KMS-11 (cell line): Measurements from ENCODE around the gene ACTBL2.

ENCODE experiments used
- H2AFZ ChIP-seq: fragments of 200-600 bp; sonication (generic); 2 replicates; pipeline ENCODE4 v1.6.1; 2016; ENCODE audit warnings: antibody characterized with exemption, mixed run types, low read depth
- H3K27ac ChIP-seq: fragments of 200-600 bp; sonication (generic); 2 replicates; pipeline ENCODE4 v1.6.1; 2016; ENCODE audit warnings: mild to moderate bottlenecking, mixed run types
- H3K27me3 ChIP-seq: fragments of 200-600 bp; sonication (generic); 2 replicates; pipeline ENCODE4 v1.6.1; 2017; ENCODE audit warnings: mild to moderate bottlenecking, low read depth, mixed run types, moderate library complexity; ENCODE audit not compliant: insufficient read depth
- H3K36me3 ChIP-seq: fragments of 200-600 bp; sonication (generic); 2 replicates; pipeline ENCODE4 v1.6.1; 2017; ENCODE audit warnings: mild to moderate bottlenecking, mixed run types; ENCODE audit not compliant: insufficient read depth
- H3K4me1 ChIP-seq: fragments of 200-600 bp; sonication (generic); 2 replicates; pipeline ENCODE4 v1.6.1; 2016; ENCODE audit warnings: mild to moderate bottlenecking, low read depth, mixed run types; ENCODE audit not compliant: poor library complexity, severe bottlenecking
- H3K4me2 ChIP-seq: fragments of 200-600 bp; sonication (generic); 2 replicates; pipeline ENCODE4 v1.7.0; 2016; ENCODE audit warnings: mild to moderate bottlenecking, mixed run types
- H3K4me3 ChIP-seq: fragments of 200-600 bp; sonication (generic); IDR thresholded peaks from 2 replicates; pipeline ENCODE4 v1.6.1; 2017; ENCODE audit warnings: low read depth, low read length, mixed read lengths; ENCODE audit not compliant: insufficient read depth
- H3K79me2 ChIP-seq: fragments of 200-600 bp; sonication (generic); 2 replicates; pipeline ENCODE4 v1.6.1; 2016; ENCODE audit warnings: low read depth, mixed run types; ENCODE audit not compliant: insufficient read depth
- H3K9ac ChIP-seq: fragments of 200-600 bp; sonication (generic); 2 replicates; pipeline ENCODE4 v1.6.1; 2016; ENCODE audit warnings: mild to moderate bottlenecking, mixed run types
- H4K20me1 ChIP-seq: fragments of 200-600 bp; sonication (generic); 2 replicates; pipeline ENCODE4 v1.6.1; 2016; ENCODE audit warnings: mild to moderate bottlenecking, mixed run types; ENCODE audit not compliant: insufficient read depth
- TF ChIP-seq, protein P1 (sequence below): fragments of 200-600 bp; sonication (generic); conservative IDR thresholded peaks from 2 replicates; pipeline ENCODE4 v1.6.1; 2017; ENCODE audit warnings: low read depth, mild to moderate bottlenecking, antibody characterized with exemption, low read length, moderate library complexity, mixed read lengths

Gene ACTBL2

GRCh38 chr5:57448751-57449150 is 33.9 kb downstream of the ACTBL2 start:
- Histone ChIP-seq H3K4me1 (no peaks in the 10 kb centered on the region), H3K9ac (no peak overlapping the region), H2AFZ (no peak overlapping the region), H3K4me2 (no peak overlapping the region), H3K4me3 (no peak overlapping the region), H3K79me2 (no peaks in the 10 kb centered on the region), H3K27me3 (no peaks in the 10 kb centered on the region), H3K36me3 (no peaks in the 10 kb centered on the region), H3K27ac (no peak overlapping the region), H4K20me1 (no peaks in the 10 kb centered on the region)
- TF ChIP-seq, protein P1, sequence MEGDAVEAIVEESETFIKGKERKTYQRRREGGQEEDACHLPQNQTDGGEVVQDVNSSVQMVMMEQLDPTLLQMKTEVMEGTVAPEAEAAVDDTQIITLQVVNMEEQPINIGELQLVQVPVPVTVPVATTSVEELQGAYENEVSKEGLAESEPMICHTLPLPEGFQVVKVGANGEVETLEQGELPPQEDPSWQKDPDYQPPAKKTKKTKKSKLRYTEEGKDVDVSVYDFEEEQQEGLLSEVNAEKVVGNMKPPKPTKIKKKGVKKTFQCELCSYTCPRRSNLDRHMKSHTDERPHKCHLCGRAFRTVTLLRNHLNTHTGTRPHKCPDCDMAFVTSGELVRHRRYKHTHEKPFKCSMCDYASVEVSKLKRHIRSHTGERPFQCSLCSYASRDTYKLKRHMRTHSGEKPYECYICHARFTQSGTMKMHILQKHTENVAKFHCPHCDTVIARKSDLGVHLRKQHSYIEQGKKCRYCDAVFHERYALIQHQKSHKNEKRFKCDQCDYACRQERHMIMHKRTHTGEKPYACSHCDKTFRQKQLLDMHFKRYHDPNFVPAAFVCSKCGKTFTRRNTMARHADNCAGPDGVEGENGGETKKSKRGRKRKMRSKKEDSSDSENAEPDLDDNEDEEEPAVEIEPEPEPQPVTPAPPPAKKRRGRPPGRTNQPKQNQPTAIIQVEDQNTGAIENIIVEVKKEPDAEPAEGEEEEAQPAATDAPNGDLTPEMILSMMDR = no peak

DNA sequence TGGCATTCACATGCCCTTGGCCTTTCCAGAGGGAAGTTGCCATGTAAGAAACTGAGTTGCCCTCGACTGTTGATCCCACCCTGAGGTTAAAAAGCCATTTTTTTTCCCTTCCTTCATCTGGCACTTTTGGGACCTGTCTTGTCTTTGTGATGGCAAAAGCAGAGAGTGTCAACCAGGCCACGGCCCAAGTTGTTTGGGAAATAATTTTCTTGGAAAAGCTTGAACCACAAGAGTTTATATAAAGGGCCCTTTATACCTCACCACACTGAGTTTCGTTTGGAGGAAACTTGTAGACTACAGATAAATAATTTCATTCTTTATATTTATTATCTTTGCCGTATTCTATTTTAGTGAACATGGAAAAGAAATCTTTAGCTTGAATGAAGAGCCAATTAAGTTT is 34.3 kb downstream of the ACTBL2 start:
- no peaks in the 10 kb centered on the region for H3K4me1 ChIP-seq
- no peak overlapping the region for H3K9ac ChIP-seq
- H3K4me3 ChIP-seq = no peak overlapping the region
- H3K4me2 ChIP-seq = no peak overlapping the region
- H3K27ac ChIP-seq = no peak overlapping the region
- H4K20me1 ChIP-seq = no peaks in the 10 kb centered on the region
- H3K36me3 ChIP-seq = no peaks in the 10 kb centered on the region
- H2AFZ ChIP-seq = no peak overlapping the region
- H3K27me3 ChIP-seq = no peaks in the 10 kb centered on the region
- H3K79me2 ChIP-seq = no peaks in the 10 kb centered on the region
- TF ChIP-seq, protein P1 = no peak

DNA sequence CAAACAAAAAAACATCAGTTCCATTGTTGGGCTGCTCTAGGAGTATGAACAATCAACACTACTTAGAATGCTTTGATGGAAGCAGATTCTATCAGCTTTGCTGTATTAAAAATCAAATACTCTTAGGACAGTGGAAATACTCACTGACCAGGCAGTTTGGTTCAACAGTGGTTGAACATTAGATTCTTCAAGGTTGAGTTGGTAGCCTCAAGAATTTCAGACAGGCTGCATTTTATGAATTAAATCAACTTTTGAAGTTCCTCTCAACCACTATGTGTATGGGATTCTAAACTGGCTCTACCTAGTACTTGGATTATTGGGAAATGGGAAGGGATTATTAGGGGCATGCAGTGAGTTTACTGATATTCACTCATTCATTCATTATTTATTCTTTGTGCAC is 35.0 kb downstream of the ACTBL2 start:
- Histone ChIP-seq H3K27me3 (no peaks in the 10 kb centered on the region), H3K4me2 (no peak overlapping the region), H3K79me2 (no peaks in the 10 kb centered on the region), H3K27ac (no peak overlapping the region), H3K36me3 (no peaks in the 10 kb centered on the region), H2AFZ (no peak overlapping the region), H3K4me1 (no peaks in the 10 kb centered on the region), H4K20me1 (no peaks in the 10 kb centered on the region), H3K9ac (no peak overlapping the region), H3K4me3 (no peak overlapping the region)
- TF ChIP-seq, protein P1 = no peak

GRCh38 chr5:57446966-57447365 is 35.6 kb downstream of the ACTBL2 start:
- H3K27ac ChIP-seq = no peak overlapping the region
- no peak overlapping the region for H2AFZ ChIP-seq
- H3K36me3 ChIP-seq = no peaks in the 10 kb centered on the region
- H3K4me1 ChIP-seq = no peaks in the 10 kb centered on the region
- no peak overlapping the region for H3K4me2 ChIP-seq
- no peaks in the 10 kb centered on the region for H4K20me1 ChIP-seq
- TF ChIP-seq, protein P1 = no peak
- H3K9ac ChIP-seq = no peak overlapping the region
- H3K79me2 ChIP-seq = no peaks in the 10 kb centered on the region
- no peaks in the 10 kb centered on the region for H3K27me3 ChIP-seq
- H3K4me3 ChIP-seq = no peak overlapping the region

DNA sequence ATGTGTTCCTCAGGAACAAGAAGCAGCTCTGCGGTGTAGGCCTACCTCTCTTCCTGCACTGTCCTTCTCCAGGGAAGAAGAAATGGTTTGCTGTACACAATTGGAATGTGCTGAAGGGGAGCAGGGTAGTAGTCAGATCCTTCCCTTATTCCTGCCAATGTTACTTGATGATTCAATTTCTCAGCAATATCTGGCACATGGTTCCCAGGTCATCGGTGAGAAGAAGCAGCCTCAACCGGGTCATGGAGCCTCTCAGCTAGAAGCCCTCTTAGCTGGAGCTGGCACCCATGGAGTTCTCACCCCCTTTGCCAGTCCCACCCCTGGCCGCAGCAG is 36.9 kb downstream of the ACTBL2 start:
- no peak overlapping the region for H3K27ac ChIP-seq
- no peaks in the 10 kb centered on the region for H4K20me1 ChIP-seq
- H2AFZ ChIP-seq = no peak overlapping the region
- H3K4me1 ChIP-seq = no peaks in the 10 kb centered on the region
- H3K4me2 ChIP-seq = no peak overlapping the region
- H3K9ac ChIP-seq = no peak overlapping the region
- no peaks in the 10 kb centered on the region for H3K27me3 ChIP-seq
- H3K36me3 ChIP-seq = no peaks in the 10 kb centered on the region
- no peaks in the 10 kb centered on the region for H3K79me2 ChIP-seq
- TF ChIP-seq, protein P1 = no peak
- no peak overlapping the region for H3K4me3 ChIP-seq
